Stimulated activated CD4-positive, alpha-beta T cell treated with anti-CD3 and anti-CD28 coated beads, Interleukin-2, amount 100 ng/mL, for 24 hours (primary cell): Measurements from ENCODE around the gene KCNQ5.
"Not testable (repeated sequence)": the region's sequence is repeated elsewhere in the genome, so short reads cannot be mapped to it uniquely, and the experiment has no call there.

Experiments
- DNase-seq, 2 donors: peaks; one replicate each; pipeline ENCODE4 v3.0.0-alpha.2; 2020

Gene KCNQ5

GRCh38 chr6:72966628-72967280 lies 344.9 kb downstream of the KCNQ5 start:
- DNase-seq, result no peak

GRCh38 chr6:72967329-72967728 lies 345.5 kb downstream of the KCNQ5 start:
- no peak for DNase-seq

DNA sequence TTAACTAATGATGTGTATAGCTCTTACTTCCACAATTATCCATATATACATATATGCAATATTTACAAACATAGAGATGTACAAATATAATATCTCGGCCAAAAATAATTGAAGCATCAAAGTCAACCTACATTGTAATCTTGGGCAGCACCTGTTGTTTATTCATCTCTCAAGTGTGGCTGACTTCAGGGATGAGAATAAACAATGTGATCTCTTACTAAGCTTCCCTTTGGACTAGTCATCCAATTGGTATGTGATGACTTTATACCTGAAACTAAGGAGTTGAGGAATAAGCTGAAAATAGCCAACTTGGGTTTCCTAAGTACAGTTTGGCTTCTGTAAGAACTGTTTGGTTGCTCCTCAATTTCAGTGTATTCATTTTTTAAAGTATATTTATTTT lies 346.8 kb downstream of the KCNQ5 start:
- no peak for DNase-seq

GRCh38 chr6:72969666-72970065 lies 347.8 kb downstream of the KCNQ5 start:
- no peak for DNase-seq

DNA sequence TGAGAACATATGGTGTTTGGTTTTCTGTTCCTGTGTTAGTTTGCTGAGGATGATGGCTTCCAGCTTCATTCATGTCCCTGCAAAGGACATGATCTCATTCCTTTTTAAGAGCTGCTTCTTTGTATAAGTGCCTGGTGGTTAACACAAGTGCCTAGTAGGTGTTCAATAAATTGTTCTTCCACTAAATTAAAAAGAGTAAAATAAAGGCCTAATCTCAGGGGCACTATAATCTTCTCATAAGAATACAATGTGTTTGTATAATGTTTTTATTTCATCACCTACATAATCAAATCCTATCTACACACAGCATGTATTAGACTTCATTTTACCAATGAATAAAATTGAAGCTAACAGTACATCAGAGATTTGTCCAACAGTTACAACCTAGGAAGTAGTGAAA lies 350.7 kb downstream of the KCNQ5 start:
- DNase-seq, result no peak

DNA sequence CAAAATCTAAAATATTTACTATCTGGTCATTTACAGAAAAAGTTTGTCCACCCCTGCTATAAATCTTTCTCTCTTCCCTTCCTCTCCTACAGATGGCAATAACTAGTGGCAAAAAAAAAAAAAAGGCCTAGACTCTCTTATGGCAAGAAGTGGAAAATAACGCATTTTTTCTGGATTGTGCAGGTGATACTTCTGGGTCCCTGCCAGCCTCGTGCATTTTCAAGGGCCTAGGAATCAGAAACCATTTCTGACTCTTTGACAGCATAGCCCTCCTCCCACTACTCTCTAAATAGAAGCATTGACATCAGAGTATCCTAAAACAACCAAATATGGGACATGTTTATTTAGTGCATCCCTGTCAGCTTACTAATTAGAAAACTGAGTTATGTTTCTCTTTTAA lies 352.4 kb downstream of the KCNQ5 start:
- DNase-seq, result no peak

DNA sequence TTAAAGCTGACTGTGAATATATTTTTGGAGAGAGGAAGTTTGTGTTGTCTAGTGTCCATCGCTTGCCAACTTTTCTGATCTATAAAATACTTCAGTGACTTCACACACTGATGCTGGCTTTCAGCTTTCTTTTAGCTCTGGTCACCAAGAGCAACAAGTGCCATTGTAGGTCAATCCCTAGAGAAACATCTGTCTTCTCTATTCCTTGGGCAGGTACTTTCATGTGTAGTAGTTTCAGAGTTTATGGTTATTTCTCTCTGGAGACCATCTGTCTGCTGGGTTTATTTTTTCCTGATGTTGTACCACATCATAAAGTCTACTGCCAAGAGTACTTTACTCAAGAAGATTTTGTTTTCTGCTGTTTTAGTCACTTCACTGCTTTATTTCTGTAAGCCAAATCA lies 353.5 kb downstream of the KCNQ5 start:
- DNase-seq, result no peak

GRCh38 chr6:72976484-72976883 lies 354.6 kb downstream of the KCNQ5 start:
- DNase-seq, result no peak

DNA sequence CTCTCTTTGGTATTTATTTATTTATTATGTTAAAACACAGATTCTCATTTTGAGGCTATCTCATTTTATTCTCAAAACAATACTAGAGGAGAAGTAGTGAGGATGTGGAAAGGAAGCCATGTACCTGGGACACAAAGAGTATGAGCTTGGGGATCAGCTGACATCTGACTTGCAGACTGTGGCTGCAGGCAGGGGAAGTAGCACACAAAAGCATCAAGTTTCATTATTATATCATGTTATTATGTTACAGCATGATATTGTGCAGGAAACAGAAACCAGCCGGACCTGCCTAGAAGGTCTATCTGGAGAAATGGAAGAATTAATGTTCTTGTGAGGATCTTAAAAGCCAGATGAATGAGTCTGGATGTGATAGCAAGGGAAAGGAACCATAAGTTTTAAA lies 355.2 kb downstream of the KCNQ5 start:
- no peak for DNase-seq

- not testable (repeated sequence) for DNase-seq
Measured at GRCh38 chr6:72978808-72979207, 356.9 kb downstream of the KCNQ5 start.

- not testable (repeated sequence) for DNase-seq
Measured at GRCh38 chr6:72984189-72984831, 362.4 kb downstream of the KCNQ5 start.

DNA sequence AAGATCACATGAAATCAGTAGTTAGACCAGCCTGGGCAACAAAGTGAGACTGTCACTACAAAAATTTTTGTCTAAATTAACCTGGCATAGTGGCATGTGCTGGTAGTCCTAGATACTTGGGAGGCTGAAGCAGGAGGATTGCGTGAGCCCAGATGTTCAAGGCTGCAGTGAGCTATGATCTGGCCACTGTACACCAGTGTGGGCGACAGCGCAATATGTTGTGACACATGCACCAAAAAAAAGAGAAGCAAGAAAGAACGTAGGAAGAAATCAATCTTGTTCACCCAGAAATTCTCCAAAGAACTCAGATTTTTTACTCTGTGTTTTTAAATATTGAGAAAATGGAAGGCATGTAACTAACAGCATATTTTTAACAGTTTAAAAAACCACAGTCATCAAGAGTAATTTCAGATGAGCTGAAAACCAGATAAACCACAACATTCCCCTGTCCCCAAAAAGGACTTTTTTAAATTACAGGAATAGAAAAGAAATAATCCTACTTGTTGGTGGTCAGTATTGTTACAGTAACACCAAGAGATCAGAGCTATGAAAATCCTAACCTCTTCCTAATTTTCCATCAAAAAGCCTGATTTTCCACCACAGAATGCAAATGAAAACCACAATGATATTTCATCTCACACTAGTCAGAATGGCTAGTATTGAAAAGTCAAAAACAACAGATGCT lies 363.3 kb downstream of the KCNQ5 start:
- no peak for DNase-seq

DNA sequence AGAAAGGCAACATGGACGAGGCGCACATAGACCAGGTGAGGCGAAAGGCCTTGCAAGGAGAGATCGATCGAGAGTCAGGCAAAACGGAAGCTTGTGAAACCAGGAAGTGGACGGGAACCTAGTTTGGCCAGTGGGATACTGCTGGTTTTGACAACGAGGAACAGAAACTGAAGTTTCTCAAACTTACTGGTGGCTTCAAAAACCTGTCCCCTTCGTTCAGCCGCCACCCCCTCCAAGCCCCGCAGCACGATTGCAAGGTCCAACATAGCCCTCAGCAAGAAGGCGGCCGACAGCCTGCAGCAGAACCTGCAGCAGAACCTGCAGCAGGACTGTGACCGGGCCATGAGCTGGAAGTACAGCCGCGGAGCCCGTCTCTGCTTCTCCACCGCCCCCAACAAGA lies 365.4 kb downstream of the KCNQ5 start:
- no peak for DNase-seq

- no peak for DNase-seq
Measured at GRCh38 chr6:72999995-73000394, 378.1 kb downstream of the KCNQ5 start.

DNA sequence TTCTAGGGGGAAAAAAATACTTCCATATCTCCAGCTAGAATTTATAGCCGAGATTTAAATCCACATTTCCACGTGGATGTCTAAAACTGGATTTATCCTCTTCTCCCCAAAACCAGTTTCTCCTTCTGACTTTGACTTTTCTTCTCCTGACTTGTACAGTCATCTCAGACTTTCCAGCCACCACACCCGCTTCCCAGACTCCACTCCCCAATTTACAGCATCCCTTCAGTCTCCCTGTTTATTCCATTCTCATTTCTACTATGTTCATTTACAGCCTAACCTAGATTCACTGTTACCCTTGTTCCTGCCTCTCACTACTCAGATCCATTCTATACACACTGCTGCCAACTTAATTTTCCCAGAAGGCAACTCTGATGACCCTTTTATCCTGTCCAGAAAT lies 378.6 kb downstream of the KCNQ5 start:
- DNase-seq, result no peak

- DNase-seq, result no peak
Measured at GRCh38 chr6:73002588-73002987, 380.7 kb downstream of the KCNQ5 start.

DNA sequence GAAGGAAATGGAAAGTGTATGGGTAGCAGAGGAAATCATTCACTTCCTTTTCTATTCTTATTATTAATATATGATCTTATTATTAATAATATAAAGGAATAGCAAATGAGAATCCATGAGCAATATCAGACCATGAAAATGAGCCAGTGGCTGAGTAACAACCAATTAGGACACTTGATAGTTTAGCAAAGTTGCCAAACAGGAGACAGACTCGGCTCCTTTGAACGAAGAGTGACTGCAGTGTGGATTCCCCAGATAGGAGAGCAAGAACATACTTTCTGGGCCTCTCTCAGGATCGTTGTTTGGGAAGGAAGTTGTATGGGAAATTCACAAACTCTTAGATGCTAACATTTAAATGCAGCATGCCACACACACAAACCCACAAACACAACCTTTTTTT lies 381.4 kb downstream of the KCNQ5 start:
- no peak for DNase-seq

GRCh38 chr6:73004231-73004630 lies 382.4 kb downstream of the KCNQ5 start:
- no peak for DNase-seq

DNA sequence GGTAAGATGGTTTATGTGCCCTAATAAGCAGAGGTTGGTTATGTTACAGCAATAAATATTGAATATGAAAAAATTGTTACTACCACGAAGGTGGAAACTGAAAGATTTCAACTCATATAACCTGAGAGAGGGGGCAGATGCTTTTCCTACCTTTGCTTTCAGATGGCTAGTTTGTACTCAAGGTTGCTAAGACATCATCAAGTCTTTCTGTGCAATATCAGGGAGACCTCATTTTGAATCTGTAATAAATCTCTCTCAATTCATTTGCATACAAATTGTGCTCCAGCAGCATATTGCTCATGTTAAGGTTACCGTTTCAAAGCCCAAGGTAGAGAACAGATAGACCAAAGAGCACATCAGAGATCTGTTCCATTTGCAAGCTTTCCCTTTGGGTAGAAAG lies 383.0 kb downstream of the KCNQ5 start:
- no peak for DNase-seq

GRCh38 chr6:73006146-73006545 lies 384.3 kb downstream of the KCNQ5 start:
- DNase-seq, result no peak

- no peak for DNase-seq
Measured at GRCh38 chr6:73011945-73012344, 390.1 kb downstream of the KCNQ5 start.

GRCh38 chr6:73017476-73017875 lies 395.6 kb downstream of the KCNQ5 start:
- no peak for DNase-seq

- no peak for DNase-seq
Measured at GRCh38 chr6:73024598-73024997, 402.7 kb downstream of the KCNQ5 start.

DNA sequence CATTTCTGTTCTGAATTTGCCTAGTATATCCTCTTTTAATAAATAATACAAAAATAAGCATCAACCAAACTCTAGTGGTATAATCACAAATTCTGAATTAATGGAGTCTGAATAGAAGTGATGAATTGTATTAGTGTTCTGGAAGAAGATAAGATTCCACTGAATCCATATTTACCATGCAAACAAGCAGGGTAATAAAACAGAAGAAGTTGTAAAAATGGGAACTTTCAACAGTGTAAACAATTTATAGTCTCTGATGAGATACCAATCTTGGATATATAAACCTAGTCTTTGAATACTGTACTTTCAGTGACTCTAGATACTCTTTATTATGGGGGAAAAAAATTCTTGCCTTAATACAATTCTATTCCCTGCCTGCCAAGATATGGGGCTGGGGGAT lies 405.8 kb downstream of the KCNQ5 start:
- no peak for DNase-seq
